GM21723 (cell line): ENCODE data around the gene NUTM1.
"Not testable (repeated sequence)": the region's sequence is repeated elsewhere in the genome, so short reads cannot be mapped to it uniquely, and the experiment has no call there.

Experiments
- ATAC-seq: cut with Tn5 transposase; IDR thresholded peaks from one replicate; pipeline ENCODE4 v1.9.1; 2021; ENCODE audit warnings: mild to moderate bottlenecking, moderate library complexity; ENCODE audit not compliant: unreplicated experiment

The NUTM1 gene

DNA sequence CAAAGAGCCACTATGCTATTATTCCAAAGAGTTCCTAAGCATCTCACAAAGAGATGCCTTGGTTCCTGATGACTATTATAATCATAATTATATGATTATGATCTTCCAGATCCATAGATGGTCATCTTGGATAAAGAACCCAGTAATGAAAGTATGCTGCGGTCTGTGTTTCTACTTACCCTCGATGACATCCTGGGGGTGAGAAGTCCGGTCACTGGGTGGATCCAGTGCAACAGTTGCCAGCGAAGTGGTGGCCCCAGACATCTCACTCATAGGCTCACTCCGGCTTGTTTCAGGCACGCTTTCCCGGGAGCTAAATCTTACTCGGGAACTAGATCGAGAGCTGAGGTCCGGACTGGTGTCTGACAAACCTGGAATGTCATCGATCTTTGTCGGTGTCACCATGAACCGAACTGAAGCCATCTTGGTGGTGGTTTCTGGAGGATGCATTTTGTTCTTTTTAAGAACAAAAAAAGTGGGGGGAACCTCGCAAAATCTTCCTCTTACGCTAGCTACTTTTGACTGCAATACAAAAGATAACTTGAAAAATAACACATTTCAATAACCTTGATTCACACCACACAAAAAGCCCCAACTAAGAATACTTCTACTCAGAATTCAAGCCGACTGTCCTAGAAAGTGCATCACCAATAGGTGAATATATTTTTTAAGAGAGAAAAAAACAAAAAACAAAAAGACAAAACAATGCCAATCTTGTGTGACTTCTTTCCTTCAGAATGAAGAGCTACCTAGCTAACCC, 6.7 kb upstream of the NUTM1 start:
- ATAC-seq, result no peak

DNA sequence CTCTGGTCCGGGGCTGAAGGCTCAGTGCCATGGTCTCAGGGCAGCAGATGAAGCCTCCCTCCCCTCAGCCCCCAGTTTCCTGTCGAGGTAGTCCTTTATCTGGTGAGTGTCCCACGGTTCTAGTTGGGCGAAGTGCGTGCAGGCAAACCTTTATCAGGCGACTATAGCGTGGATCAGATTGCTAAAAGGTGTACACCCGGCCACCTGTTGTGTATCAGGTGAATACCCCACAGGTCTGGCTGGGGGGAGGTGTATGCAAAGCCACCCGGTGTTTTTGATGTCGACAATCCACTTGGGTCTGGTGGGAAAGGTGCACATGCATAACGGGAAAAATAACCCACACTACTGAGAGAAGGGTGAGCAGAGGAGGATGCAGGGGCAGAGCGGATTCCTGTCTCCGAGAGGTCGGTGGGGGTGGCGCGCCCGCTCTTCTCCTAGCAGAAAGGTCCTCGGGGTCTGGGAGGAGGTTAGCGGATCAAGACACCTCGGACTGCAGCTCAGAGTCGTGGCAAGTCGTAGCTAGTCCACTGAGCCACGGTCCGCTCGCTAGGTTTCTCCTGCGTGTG, 6.0 kb upstream of the NUTM1 start:
- peak; percentile 9 for ATAC-seq

DNA sequence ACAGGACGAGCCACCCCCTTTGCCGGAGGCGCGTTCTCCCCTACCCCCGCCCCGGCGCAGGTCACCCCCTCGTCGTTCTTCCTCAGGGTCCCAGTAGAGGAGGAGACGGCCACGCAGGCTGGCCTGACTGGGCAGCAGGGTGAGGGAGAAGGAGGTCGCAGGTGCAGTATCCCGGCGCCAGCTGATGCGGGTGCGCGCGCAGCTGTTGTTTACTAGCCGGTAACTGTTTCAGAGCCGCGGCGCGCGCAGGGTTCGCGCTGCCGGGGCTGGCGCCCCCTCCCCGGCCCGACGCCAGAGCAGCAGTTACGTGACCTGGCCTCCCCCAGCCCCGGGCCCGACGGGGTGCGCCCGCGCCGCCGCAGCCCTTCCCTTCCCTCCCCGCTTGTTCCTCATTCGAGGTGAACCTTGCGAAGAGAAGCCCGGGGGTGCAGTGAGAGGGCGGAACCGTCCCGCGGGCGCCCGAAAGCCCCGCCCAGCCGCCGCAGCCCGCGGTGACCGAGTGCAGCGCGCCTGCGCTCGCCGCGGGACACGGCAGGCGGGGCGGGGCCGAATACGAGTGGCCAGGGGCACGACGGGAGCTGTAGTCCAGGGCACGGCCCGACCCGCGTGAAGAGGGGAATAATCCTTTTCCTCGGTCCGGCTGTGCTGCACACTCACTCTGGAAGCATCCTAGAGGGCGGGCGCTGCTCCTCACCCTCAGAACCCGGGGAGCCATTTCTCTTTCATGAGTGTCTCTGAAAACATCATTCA, 5.4 kb upstream of the NUTM1 start, which contains the start of gene SLC12A6:
Gene SLC12A6, minus strand, starts transcription at position 225 of the 750 bp plus-strand sequence. CDS start 1,101 bp downstream, outside the sequence.
- peak; percentile 66 for ATAC-seq

DNA sequence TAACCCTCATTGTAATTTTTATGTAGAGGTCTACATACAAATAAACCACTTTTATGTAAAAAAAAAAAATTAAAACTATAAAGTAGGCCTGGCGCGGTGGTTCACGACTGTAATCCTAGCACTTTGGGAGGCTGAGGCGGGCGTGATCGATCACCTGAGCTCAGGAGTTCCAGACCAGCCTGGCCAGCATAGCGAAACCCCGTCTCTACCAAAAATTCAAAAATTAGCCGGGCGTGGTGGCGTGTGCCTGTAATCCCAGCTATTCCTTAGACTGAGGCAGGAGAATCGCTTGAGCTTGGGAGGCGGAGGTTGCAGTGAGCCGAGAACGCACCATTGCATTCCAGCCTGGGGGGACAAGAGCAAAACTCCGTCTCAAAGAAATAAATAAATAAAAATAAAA, 4.8 kb upstream of the NUTM1 start:
- ATAC-seq, result no peak

DNA sequence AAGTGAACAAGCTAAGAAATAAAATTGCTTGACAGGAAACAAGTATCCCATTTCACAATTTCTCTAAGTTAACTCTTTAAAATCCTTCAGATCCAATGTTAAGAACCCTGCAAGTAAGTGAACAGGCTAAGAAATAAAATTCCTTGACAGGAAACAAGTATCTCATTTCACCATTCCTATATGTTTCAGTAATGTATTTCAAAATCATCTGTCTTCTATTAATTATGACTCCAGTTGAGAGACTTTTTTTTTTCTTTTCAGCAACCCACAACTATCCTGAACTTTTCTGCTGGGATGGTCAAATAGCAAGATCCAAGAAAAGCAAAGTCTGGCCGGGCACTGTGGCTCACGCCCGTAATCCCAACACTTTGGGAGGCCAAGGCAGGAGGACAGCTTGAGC, 3.2 kb upstream of the NUTM1 start:
- no peak for ATAC-seq

DNA sequence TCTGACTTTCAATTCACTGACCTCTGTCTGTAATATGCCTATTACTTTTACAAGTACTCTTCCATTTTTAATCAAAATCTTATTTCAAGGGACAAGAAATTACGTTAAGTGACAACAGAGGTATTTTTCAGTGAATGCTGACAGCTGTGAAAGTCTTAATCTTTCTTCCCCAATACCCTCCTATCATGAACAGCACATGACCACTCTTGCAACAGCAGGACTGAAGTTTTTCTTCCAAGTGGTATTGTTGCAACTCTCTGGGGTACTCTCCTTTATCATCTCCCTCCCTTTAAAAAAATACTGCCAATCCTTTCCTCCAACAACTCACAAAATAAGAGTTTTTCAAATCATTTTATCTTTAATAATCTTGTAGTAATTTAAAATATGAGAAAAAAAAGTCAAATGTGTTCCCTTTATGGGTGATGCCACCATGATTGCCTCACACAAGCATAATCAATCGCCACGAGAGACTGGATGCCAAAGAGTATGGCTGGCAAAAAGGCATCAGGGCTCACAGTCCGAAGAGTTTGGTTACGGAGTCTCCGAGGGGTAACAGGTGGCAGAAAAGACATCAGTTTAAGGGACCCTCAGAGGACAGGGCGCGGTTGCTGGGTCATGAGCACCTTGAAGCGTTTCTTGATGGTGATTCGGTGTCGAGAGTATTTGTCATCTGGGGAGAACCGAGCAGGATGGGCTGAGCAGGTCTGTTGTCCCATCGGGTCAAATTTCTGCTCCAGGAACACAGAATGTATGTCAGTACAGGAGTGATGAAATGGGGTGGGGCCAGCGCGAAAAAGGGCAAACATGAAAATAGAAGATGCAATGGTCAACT, 1.5 kb upstream of the NUTM1 start:
- ATAC-seq, result no peak

DNA sequence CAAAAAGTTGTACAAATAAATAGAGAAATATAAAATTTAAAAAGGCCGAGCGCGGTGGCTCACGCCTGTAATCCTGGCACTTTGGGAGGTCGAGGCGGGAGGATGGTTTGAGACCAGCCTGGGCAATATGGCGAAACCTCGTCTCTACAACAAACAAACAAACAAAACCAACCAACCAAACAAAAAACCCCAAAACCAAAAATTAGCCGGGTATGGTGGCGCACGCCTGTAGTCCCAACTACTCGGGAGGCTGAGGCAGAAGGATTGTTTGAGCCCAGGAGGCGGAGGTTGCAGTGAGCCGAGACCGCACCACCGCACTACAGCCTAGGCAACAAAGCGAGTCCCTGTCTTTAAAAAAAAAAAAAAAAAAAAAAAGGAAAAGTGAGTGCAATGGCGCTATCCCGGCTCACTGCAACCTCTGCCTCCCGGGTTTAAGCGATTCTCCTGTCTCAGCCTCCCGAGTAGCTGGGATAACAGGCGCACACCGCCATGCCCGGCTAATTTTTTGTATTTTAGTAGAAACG, 840 bp upstream of the NUTM1 start:
- not testable (repeated sequence) for ATAC-seq

DNA sequence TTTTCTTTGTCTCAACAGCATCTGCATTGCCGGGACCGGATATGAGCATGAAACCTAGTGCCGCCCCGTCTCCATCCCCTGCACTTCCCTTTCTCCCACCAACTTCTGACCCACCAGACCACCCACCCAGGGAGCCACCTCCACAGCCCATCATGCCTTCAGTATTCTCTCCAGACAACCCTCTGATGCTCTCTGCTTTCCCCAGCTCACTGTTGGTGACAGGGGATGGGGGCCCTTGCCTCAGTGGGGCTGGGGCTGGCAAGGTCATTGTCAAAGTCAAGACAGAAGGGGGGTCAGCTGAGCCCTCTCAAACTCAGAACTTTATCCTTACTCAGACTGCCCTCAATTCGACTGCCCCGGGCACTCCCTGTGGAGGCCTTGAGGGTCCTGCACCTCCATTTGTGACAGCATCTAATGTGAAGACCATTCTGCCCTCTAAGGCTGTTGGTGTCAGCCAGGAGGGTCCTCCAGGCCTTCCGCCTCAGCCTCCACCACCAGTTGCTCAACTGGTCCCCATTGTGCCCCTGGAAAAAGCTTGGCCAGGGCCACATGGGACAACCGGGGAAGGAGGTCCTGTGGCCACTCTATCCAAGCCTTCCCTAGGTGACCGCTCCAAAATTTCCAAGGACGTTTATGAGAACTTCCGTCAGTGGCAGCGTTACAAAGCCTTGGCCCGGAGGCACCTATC, 5.0 kb downstream of the NUTM1 start:
- ATAC-seq, result no peak

DNA sequence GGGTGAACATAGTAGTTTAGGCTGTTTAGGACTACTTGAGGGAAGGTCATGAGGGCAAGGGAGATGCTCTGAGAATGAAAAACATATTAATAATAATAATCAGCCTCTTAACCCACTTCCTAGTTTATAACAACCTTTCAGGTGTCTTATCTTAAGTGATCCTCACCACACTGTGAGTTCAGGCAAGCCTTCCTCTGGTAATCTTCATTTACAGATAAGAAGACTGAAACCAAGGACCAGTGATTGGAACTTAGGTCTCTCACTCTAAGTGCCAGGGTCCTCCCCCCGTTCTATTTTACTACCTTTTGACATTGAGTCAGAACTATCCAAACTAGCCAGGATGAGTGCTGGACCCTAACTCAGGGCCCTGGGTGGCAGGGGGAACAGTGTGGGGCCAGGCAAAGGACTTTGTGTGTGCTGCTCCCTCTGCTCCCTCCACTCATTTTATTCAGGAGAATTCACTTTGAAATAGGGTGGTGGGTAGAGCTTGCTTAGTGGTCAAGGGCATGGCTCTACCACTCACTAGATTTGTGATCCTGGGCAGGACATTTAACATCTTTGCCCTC, 5.7 kb downstream of the NUTM1 start:
- ATAC-seq, result no peak

DNA sequence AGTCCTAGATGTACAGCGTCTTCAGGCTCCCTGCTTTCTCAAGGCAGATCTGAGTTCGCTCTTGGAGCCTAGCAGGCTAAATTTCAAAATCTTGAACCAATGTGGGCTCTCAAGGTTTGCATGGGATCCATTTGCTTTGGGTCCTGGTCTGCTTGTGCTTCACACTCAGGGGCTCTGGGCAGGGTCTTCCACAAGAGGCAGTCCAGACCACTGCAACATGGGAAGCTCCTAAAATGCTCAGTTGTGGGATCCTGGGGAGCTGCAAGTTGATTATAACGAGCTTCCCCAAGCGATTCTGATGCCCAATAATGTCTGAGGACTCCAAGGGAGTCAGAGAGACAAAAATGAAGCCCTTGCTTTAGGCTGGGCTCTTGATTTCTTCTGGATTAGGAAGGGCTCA, 6.7 kb downstream of the NUTM1 start:
- no peak for ATAC-seq

DNA sequence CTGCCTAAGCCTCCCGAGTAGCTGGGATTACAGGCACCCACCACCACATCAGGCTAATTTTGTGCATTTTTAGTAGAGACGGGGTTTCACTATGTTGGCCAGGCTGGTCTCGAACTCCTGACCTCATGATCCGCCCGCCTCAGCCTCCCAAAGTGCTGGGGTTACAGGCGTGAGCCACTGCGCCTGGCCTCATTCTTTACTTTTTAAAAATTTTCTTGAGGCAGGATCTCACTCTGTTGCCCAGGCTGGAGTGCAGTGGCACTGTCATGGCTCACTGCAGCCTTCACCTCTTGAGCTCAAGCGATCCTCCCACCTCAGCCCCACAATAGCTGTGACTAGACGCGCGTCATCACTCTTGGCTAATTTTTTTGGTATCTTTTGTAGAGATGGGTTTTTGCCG, 9.9 kb downstream of the NUTM1 start:
- ATAC-seq, result not testable (repeated sequence)

DNA sequence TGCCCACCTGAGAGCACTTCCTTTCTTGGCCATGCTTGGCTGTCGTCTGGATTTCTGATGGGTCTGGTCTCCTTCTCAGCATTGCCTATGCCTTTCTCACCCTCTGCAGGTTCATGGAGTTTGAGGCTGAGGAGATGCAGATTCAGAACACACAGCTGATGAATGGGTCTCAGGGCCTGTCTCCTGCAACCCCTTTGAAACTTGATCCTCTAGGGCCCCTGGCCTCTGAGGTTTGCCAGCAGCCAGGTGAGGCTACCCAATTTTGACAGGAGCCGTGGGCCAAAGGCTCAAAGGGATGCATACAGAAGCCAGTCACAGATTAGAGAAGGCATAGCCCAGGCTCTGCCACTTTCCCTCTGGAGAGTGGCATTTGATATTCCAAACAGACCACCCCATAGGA, 10.5 kb downstream of the NUTM1 start:
- ATAC-seq, result no peak

DNA sequence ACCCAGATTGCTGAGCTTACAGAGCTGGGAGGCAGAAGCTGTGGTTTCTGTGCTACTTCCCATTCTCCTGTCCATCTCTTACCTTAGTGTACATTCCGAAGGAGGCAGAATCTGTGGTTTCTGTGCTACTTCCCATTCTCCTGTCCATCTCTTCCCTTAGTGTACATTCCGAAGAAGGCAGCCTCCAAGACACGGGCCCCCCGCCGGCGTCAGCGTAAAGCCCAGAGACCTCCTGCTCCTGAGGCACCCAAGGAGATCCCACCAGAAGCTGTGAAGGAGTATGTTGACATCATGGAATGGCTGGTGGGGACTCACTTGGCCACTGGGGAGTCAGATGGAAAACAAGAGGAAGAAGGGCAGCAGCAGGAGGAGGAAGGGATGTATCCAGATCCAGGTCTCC, 11.2 kb downstream of the NUTM1 start:
- ATAC-seq, result no peak

DNA sequence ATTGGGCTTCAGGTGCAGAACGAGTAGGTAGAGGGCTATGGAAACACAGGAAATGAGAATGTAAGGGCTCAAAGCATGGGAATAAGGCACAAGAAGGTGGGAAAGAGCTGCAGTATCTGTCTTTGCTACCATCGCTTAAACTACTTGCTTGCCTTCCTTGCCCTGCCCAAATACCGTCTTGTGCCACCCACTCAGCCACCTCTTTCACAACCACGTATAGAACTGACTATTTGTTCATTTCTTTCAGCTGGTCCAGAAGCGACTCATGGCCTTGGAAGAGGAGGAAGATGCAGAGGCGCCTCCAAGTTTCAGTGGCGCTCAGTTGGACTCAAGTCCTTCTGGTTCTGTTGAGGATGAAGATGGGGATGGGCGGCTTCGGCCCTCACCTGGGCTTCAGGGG, 12.1 kb downstream of the NUTM1 start:
- no peak for ATAC-seq

DNA sequence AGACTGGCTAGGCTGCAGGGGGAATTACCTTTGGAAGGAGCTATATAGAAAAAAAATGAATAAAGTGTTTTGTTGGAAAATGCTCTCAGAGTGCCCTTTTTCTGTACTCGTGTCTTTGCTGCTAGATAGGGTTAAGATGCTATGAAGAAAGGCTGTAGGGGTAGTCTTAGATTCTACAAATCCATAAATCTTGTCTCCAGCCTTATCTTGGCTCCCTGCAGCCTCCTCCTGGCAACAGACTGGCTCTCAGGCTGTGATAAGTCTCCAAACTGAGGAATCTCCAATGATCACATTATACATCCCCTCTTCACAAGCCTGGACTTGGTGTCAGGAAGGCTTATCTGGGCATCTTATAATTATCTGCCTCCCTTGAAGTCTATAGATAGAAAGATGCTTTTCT, 14.5 kb downstream of the NUTM1 start:
- no peak for ATAC-seq

DNA sequence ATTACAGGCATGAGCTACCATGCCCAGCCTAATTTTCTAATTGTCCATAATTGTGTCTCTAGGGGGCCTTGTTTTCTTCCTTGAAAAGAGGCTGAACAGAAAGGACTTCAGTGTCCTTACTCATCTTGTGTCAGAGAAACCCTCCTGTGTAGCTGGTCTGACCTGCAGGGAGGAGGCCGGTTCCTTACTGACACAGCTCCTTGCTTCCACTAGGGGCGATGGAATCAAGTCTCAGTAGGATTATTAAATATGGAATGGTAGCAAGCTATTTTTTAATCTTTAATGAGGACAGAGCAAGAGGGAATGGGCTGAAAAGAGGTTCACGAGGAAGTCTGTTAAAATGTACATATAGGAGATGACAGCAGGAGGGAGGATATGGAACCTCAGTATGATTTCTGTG, 15.3 kb downstream of the NUTM1 start:
- ATAC-seq, result no peak

DNA sequence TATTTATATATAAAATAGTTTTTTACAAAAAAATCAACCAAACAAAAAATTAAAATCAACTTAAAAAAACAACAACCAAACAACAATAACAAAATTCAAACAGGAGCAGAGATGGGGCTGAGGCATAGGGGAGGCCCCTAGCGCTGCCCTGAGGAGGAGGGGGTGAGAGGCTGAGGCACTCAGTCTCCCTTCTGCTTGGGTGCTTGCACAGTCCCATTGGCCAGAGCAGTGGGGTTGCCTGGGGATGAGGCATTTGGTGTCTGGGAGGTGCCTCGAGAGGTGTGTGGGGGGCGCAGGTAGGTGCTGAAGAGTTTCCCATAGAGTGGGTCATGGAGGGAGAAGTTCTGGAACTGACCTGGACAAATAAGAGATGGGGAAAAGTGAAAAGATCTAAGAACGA, 15.8 kb downstream of the NUTM1 start:
- no peak for ATAC-seq

DNA sequence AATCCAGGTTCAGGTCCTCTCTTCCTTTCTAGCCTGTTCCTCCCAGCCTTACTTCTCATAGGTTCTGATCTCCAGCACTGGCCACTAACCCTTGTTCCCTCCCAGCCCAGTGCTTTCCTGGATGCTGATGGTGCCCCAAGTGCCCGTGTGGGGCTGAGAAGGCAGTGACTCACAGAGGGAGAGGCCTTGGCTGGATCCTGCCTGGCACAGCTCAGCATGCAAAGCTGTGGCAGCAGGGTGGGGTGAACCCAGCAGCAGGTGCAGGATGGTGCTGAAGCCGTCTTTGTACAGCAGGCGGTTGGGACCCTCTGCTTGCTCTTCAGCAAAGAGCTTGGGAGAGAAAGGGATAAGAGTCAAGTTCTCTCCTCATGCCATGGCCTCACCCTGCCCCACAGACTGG, 16.3 kb downstream of the NUTM1 start:
- no peak for ATAC-seq

DNA sequence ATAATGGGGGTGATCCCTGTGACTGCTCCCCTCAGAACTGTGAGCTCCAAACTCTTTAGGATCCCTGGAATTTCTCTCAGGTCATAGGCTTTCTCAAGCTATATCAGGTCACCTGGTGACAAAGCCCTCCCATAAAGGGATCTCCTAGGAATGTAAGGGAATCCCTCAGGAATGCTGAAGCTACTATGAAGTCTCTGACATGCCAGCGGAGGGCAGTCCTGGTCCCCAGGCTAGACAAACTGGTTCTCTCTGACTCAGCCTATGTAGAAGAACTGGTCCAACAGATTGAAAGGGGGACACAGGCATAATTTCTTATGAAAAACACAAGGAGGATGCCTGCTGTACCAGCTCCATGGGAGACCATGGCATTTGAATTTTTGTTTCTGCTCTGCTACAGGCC, 17.2 kb downstream of the NUTM1 start:
- ATAC-seq, result no peak

DNA sequence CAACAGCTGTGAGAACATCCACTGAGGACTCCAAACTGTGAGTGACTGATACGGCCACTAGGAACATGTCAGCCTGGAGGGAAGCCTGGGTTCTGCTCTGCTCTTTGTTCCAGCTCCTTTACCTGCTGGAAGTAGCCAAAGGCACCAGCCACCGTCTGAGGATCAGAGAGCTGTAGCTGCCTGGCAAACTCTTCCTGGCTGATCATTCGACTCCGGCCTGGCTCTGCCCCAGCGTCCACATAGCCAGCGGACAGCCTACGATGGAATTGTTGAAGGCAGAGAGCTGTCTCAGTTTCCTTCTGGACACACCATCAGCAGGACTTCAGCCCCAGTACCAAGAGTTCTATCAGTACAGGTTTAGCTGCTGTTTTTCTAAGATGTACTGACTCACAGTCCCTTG, 18.2 kb downstream of the NUTM1 start:
- ATAC-seq, result no peak
